ENCODE measurements around the gene FXR2.

Gene FXR2

DNA sequence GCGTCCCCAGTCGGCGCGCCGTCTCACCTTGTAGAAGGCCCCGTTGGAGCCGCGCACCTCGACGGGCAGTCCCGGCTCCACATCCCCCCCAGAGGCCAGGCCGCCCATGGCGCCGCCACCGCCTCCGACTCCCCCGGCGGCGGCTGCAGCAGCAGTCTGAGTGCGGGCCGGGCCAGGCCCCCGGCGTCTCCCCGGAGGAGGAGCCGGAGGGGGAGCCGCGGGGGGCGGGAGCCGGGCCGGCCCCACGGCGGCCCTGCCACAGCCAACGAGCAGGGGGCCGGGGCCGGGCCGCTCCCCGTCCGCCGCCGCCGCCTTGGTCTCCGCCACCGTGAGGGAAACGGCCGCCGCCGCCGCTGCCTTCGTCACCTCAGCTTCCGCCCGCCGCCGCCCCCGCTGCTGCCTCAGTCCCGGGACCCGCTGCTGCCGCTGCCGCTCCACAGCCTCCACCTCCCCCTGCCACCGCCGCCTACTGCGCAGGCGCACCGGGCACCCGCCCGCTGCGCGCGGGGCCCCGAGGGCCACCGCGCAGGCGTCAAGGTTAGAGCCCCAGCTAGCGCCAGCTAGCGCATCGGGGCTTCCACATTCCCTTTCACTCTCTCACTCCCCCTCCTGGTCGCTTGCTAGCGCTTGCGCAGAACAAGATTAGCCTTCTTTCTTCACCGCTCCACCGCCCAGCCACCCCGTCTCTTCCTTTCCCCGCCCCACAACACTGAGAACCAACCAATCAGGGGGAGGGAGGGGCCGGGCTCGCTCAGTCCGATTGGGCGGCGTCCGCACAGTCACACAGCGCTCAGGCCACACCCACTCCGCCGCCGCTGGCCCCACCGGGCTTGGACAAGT is at the start of gene FXR2:
TSS of gene FXR2 (minus strand) at position 473 of the 840 bp plus-strand sequence. CDS start at position 108, 365 bp downstream.
- peak within 1 kb of the TSS; percentile 87 for H3K4me3 ChIP-seq (replicated peaks; ENCODE audit: low read depth, low read length)
- TF ChIP-seq, protein P1, sequence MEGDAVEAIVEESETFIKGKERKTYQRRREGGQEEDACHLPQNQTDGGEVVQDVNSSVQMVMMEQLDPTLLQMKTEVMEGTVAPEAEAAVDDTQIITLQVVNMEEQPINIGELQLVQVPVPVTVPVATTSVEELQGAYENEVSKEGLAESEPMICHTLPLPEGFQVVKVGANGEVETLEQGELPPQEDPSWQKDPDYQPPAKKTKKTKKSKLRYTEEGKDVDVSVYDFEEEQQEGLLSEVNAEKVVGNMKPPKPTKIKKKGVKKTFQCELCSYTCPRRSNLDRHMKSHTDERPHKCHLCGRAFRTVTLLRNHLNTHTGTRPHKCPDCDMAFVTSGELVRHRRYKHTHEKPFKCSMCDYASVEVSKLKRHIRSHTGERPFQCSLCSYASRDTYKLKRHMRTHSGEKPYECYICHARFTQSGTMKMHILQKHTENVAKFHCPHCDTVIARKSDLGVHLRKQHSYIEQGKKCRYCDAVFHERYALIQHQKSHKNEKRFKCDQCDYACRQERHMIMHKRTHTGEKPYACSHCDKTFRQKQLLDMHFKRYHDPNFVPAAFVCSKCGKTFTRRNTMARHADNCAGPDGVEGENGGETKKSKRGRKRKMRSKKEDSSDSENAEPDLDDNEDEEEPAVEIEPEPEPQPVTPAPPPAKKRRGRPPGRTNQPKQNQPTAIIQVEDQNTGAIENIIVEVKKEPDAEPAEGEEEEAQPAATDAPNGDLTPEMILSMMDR (IDR thresholded peaks at IDR 0.05; ENCODE audit: low read length, missing control alignments), result peak; percentile 60
- DNase-seq (ENCODE audit: low read depth), result peak; percentile 100

DNA sequence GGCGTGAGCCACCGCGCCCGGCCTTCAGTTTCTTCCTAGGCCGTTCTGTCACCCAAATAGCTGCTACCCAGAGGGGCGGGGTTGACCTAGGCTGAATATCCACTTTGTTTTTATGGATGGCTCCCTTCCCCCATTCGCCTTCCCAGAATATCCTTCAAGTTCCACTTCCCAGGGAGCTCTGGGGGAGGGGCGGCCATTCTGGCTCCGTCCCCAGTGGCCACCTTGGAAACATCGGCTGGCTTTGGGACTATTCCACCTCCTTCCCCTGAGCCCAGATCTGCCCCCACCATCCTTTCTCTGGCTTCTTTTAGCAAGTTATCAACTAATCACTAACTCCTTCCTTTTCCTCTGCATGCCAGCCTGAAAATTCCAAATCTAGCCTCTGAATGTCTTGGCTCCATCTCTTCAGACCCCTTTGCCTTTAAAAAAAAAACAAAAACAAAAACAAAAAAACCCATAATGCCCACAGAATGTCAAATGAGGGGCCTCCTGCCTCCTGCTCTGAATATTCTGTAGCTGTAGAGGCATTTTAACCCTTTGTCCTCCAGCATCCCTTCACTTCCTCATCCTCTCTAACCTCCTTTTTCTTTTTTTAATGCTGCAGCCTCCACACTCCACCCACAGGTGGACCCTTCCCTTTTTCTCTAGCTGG is 42.4 kb upstream of the FXR2 start:
- H3K4me3 ChIP-seq (replicated peaks; ENCODE audit: low read depth, low read length), result no peak overlapping the region
- TF ChIP-seq, protein P1 (IDR thresholded peaks at IDR 0.05; ENCODE audit: low read length, missing control alignments), result no peak
- DNase-seq (ENCODE audit: low read depth), result peak; percentile 18

DNA sequence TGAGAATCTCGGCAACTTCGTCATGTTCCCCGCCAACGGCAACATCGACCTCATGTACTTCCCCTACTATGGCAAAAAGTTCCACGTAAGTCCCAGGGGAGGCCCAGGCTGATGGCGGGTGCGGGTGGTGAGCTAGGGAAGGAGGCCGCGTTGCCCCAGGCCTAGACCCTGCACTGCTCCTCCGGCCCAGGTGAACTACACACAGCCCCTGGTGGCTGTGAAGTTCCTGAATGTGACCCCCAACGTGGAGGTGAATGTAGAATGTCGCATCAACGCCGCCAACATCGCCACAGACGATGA is 40.8 kb upstream of the FXR2 start:
- no peak overlapping the region for H3K4me3 ChIP-seq (replicated peaks; ENCODE audit: low read depth, low read length)
- no peak for DNase-seq (ENCODE audit: low read depth)
- TF ChIP-seq, protein P1 (IDR thresholded peaks at IDR 0.05; ENCODE audit: low read length, missing control alignments), result no peak

DNA sequence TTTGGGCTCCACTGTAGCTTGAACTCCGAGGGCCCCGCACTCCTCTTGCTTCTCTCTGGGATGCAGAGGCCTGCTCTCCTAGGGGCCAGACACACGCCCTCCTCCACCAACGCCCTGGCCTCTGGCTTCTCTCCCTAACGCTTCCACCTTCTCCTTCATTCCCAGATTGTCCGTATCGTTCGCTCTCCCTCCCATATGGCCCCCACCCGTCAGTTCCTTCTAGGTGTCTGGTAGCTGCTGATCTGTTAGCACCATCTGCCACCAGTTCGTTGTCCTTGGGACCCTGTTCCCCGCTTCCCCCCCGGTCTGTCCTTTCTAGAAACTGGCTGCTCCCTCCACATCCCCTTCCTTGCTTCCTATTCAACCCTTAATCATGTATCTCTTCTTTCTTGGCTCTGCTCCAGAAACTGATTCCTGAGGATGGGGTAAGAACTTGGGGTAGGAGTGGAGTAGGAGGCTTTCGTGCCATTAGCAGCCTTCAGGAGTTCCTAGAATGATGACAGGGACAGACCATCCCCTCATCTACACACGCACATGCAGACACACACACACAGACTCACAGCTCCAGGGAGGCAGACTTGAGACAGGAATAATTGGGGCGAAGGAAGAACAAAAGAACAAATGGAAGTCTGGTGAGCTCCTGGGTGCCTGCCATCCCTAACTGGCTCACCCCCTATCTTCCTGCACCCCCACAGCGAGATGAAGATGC is 40.3 kb upstream of the FXR2 start:
- peak; percentile 39 for DNase-seq (ENCODE audit: low read depth)
- TF ChIP-seq, protein P1 (IDR thresholded peaks at IDR 0.05; ENCODE audit: low read length, missing control alignments), result no peak
- H3K4me3 ChIP-seq (replicated peaks; ENCODE audit: low read depth, low read length), result no peak overlapping the region

DNA sequence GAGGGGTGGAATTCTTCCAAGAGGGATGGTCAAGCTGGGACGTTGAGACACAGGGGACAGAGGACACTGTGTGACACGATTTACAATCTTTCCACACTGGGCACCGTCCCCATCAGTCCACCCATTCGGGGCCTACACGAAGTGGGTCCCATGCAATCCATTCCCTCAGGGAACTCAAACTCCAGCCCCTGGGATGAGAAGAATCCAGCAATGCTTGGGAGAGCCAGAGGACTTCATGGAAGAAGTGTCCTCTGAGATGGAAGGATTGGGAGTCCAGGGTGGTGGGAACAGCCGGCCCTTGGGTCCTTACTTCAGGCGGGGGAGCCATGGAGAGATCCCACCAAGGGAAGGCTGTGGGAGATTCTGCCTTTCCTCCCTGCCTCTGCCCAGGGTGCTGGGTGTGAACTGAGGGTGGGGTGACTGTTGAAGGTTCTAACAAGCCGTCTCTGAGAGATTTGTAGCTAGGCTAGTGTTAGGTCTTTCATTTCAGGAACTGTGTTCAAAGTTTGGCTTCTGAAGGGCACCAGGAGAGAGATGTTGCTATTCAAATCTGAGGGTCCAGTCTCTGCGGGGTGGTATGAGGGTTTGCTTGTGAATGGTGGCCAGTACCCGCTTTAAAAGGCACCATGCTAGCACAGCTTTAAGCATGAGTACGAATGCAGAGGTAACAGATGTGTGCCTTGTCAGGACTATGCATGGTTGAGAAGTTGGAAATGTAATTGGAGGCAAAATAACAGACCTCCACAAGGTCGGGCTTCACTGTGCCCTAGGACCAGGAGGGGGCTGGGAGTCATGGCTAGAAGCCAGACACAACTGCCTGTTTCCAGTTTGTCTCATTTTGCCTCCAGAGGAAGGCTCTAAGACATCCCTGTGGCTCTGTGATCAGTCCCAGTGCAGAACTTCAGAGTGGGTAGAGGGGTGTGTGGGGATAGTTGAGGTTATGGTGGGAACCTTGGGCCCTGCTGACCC is 38.0 kb upstream of the FXR2 start:
- no peak overlapping the region for H3K4me3 ChIP-seq (replicated peaks; ENCODE audit: low read depth, low read length)
- TF ChIP-seq, protein P1 (IDR thresholded peaks at IDR 0.05; ENCODE audit: low read length, missing control alignments), result no peak

More for the DNA sequence above, 38.0 kb upstream of the FXR2 start:
- DNase-seq (ENCODE audit: low read depth), result no peak
